Measurements from ENCODE around the gene MUC4.

The MUC4 gene

DNA sequence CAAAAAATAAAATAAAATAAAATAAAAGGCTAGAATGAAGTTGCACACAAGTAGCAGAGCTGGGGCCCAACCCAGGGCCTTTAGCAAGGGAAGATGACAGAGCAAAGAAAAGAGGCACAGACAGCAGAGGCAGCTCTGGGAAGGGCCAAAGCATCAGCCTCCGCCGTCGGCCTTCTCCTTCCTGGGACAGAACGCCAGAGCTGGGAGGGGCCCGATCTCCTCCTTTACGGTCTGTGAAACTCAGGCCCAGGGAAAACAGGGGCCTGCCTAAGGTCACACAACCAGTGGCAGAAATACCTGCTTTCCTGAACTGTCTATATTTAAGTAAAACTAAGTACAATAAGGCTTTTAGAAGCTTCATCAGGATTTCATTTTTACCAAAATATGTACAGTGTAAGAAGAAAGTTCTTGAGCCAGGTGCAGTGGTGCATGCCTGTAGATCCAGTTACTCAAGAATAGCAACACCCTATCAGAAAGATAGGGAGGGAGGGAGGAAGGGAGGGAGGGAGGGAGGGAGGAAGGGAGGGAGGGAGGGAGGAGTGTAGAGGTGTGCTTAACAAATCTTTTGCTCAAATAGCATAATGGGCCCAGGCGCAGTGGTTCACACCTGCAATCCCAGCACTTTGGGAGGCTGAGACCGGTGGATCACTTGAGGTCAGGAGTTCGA, 43.0 kb upstream of the MUC4 start (continued):
- TF ChIP-seq, protein P1, sequence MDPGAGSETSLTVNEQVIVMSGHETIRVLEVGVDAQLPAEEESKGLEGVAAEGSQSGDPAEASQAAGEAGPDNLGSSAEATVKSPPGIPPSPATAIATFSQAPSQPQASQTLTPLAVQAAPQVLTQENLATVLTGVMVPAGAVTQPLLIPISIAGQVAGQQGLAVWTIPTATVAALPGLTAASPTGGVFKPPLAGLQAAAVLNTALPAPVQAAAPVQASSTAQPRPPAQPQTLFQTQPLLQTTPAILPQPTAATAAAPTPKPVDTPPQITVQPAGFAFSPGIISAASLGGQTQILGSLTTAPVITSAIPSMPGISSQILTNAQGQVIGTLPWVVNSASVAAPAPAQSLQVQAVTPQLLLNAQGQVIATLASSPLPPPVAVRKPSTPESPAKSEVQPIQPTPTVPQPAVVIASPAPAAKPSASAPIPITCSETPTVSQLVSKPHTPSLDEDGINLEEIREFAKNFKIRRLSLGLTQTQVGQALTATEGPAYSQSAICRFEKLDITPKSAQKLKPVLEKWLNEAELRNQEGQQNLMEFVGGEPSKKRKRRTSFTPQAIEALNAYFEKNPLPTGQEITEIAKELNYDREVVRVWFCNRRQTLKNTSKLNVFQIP (CRISPR knock-in tag; IDR thresholded peaks at IDR 0.05; ENCODE audit: borderline replicate concordance, low read depth) = no peak
- no peak for TF ChIP-seq ZC3H10 (CRISPR knock-in tag; IDR thresholded peaks at IDR 0.05)
- no peak for TF ChIP-seq TOX (CRISPR knock-in tag; IDR thresholded peaks at IDR 0.05; ENCODE audit: borderline replicate concordance)
- no peak for TF ChIP-seq ZNF8 (CRISPR knock-in tag; IDR thresholded peaks at IDR 0.05)
- TF ChIP-seq, protein P2, sequence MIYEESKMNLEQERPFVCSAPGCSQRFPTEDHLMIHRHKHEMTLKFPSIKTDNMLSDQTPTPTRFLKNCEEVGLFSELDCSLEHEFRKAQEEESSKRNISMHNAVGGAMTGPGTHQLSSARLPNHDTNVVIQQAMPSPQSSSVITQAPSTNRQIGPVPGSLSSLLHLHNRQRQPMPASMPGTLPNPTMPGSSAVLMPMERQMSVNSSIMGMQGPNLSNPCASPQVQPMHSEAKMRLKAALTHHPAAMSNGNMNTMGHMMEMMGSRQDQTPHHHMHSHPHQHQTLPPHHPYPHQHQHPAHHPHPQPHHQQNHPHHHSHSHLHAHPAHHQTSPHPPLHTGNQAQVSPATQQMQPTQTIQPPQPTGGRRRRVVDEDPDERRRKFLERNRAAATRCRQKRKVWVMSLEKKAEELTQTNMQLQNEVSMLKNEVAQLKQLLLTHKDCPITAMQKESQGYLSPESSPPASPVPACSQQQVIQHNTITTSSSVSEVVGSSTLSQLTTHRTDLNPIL (CRISPR knock-in tag; IDR thresholded peaks at IDR 0.05; ENCODE audit: low read depth) = no peak
- no peak for TF ChIP-seq SNAI2 (CRISPR knock-in tag; IDR thresholded peaks at IDR 0.05)
- no peak for TF ChIP-seq ZFP3 (CRISPR knock-in tag; IDR thresholded peaks at IDR 0.05)

DNA sequence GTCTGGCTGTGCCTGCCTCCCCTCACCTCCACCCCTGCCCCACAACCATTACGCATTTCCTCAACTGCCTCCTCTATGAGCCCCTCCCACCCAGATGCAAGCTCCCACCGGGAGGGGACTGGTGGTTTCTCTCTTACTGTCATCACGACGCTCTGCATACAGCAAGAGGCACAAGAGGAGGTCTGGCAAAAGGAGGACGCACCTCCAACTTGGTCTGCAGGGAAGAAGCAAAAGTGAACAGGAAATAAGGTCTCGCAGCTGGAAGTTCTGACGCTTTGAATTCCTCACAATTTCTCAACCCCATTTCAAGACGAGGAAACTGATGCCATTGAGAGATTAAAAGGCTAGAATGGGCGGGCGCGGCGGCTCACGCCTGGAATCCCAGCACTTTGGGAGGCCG, 42.3 kb upstream of the MUC4 start:
- TF ChIP-seq ARNTL (CRISPR knock-in tag; IDR thresholded peaks at IDR 0.05; ENCODE audit: borderline replicate concordance, low read depth) (no peak), BACH2 (CRISPR knock-in tag; IDR thresholded peaks at IDR 0.05; ENCODE audit: borderline replicate concordance) (no peak), RARB (CRISPR knock-in tag; IDR thresholded peaks at IDR 0.05) (no peak), GLIS3 (CRISPR knock-in tag; IDR thresholded peaks at IDR 0.05) (no peak), PPARA (CRISPR knock-in tag; IDR thresholded peaks at IDR 0.05; ENCODE audit: borderline replicate concordance) (no peak), ESRRG (CRISPR knock-in tag; IDR thresholded peaks at IDR 0.05) (no peak), SNAI2 (CRISPR knock-in tag; IDR thresholded peaks at IDR 0.05) (no peak)
- TF ChIP-seq, protein P2 (CRISPR knock-in tag; IDR thresholded peaks at IDR 0.05; ENCODE audit: low read depth) = no peak
- TF ChIP-seq, protein P1 (CRISPR knock-in tag; IDR thresholded peaks at IDR 0.05; ENCODE audit: borderline replicate concordance, low read depth) = no peak
- TF ChIP-seq, protein P3, sequence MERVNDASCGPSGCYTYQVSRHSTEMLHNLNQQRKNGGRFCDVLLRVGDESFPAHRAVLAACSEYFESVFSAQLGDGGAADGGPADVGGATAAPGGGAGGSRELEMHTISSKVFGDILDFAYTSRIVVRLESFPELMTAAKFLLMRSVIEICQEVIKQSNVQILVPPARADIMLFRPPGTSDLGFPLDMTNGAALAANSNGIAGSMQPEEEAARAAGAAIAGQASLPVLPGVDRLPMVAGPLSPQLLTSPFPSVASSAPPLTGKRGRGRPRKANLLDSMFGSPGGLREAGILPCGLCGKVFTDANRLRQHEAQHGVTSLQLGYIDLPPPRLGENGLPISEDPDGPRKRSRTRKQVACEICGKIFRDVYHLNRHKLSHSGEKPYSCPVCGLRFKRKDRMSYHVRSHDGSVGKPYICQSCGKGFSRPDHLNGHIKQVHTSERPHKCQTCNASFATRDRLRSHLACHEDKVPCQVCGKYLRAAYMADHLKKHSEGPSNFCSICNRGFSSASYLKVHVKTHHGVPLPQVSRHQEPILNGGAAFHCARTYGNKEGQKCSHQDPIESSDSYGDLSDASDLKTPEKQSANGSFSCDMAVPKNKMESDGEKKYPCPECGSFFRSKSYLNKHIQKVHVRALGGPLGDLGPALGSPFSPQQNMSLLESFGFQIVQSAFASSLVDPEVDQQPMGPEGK (CRISPR knock-in tag; IDR thresholded peaks at IDR 0.05; ENCODE audit: borderline replicate concordance) = no peak
- no peak for ATAC-seq

DNA sequence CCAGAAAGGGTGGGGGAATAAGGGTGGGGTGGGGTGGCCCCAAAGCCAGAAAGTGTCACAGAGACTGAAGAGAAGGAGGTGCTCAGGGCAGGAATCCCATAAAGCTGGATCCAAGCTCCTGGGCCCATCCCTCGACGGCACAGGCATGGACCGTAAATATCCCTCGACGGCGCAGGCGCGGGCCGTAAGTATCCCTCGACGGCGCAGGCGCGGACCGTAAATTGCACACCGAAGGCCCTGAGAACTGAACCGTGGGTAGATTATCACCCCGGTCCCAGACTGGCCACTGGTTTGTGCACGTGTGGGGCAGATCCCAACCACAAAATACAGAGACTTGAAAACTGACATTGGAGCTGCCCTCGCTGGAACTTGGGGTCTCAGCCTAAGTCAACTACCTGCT, 41.3 kb upstream of the MUC4 start:
- TF ChIP-seq ZFP30 (CRISPR knock-in tag; IDR thresholded peaks at IDR 0.05) (no peak), ZNF70 (CRISPR knock-in tag; IDR thresholded peaks at IDR 0.05) (no peak), BACH2 (CRISPR knock-in tag; IDR thresholded peaks at IDR 0.05; ENCODE audit: borderline replicate concordance) (no peak), ZC3H10 (CRISPR knock-in tag; IDR thresholded peaks at IDR 0.05) (no peak), ZFP3 (CRISPR knock-in tag; IDR thresholded peaks at IDR 0.05) (no peak), TCF4 (CRISPR knock-in tag; IDR thresholded peaks at IDR 0.05; ENCODE audit: borderline replicate concordance) (no peak), RARB (CRISPR knock-in tag; IDR thresholded peaks at IDR 0.05) (no peak), PPARA (CRISPR knock-in tag; IDR thresholded peaks at IDR 0.05; ENCODE audit: borderline replicate concordance) (no peak), ESRRG (CRISPR knock-in tag; IDR thresholded peaks at IDR 0.05) (no peak), ZNF565 (CRISPR knock-in tag; conservative IDR thresholded peaks at IDR 0.05; ENCODE audit: low read depth) (no peak), ARNTL (CRISPR knock-in tag; IDR thresholded peaks at IDR 0.05; ENCODE audit: borderline replicate concordance, low read depth) (no peak), ISL1 (CRISPR knock-in tag; IDR thresholded peaks at IDR 0.05) (no peak), CSDC2 (CRISPR knock-in tag; IDR thresholded peaks at IDR 0.05) (no peak), ZNF8 (CRISPR knock-in tag; IDR thresholded peaks at IDR 0.05) (no peak), SNAI2 (CRISPR knock-in tag; IDR thresholded peaks at IDR 0.05) (no peak)
- TF ChIP-seq, protein P3 (CRISPR knock-in tag; IDR thresholded peaks at IDR 0.05; ENCODE audit: borderline replicate concordance) = no peak
- TF ChIP-seq, protein P2 (CRISPR knock-in tag; IDR thresholded peaks at IDR 0.05; ENCODE audit: low read depth) = no peak
- TF ChIP-seq, protein P4, sequence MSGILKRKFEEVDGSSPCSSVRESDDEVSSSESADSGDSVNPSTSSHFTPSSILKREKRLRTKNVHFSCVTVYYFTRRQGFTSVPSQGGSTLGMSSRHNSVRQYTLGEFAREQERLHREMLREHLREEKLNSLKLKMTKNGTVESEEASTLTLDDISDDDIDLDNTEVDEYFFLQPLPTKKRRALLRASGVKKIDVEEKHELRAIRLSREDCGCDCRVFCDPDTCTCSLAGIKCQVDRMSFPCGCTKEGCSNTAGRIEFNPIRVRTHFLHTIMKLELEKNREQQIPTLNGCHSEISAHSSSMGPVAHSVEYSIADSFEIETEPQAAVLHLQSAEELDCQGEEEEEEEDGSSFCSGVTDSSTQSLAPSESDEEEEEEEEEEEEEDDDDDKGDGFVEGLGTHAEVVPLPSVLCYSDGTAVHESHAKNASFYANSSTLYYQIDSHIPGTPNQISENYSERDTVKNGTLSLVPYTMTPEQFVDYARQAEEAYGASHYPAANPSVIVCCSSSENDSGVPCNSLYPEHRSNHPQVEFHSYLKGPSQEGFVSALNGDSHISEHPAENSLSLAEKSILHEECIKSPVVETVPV (CRISPR knock-in tag; IDR thresholded peaks at IDR 0.05) = no peak
- no peak for ATAC-seq
